ENCODE results near the gene LRCH2. TPM values are rescaled to one million over a fixed set of nuclear protein-coding genes. Genes with fewer than 3 reads are reported as not detected.
"Not testable (repeated sequence)": the region's sequence is repeated elsewhere in the genome, so short reads cannot be mapped to it uniquely, and the experiment has no call there.

The LRCH2 gene
- polyA plus RNA-seq, 3 donors: 0.24 to 2.7 (median 0.94) TPM

DNA sequence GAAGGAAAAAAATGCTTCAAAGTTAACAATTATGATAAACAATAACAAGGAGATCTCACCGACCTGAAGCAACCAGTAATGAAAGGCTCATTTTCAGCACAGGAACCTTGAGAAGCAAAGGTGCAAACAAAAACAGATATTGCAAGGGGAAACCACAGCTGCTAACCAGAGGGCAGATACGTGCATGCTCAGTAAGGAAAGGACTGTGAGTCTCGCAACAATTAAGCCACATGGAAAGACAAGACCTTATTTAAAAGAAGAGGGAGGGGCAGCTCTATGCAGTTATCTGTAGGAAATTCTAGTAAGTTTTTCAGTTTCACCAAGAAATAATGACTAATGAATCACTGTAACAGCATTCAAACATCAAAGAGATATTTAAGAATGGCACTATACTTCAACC is 19.3 kb downstream of the LRCH2 start:
- WGBS, 3 donors: 32 to 58% (median 54%) methylated on average over 3 of the region's 3 CpGs

GRCh38 chrX:115214151-115214550 is 19.7 kb downstream of the LRCH2 start:
- 70 to 90% (median 84%) methylated on average over 1 of the region's 1 CpG for WGBS, 3 donors
- H3K27ac ChIP-seq (ENCODE audit: low read depth, low read length): no peak overlapping the region

More for the DNA sequence above, 19.3 kb downstream of the LRCH2 start:
- H3K27ac ChIP-seq (ENCODE audit: low read depth, low read length): no peak overlapping the region

- H3K27ac ChIP-seq (ENCODE audit: low read depth, low read length): not testable (repeated sequence)
Measured at GRCh38 chrX:115209547-115209946, 24.3 kb downstream of the LRCH2 start.

GRCh38 chrX:115204040-115204439 is 29.9 kb downstream of the LRCH2 start:
- WGBS, 3 donors: 68 to 85% (median 71%) methylated on average over 1 of the region's 1 CpG
- H3K27ac ChIP-seq (ENCODE audit: low read depth, low read length): no peak overlapping the region

DNA sequence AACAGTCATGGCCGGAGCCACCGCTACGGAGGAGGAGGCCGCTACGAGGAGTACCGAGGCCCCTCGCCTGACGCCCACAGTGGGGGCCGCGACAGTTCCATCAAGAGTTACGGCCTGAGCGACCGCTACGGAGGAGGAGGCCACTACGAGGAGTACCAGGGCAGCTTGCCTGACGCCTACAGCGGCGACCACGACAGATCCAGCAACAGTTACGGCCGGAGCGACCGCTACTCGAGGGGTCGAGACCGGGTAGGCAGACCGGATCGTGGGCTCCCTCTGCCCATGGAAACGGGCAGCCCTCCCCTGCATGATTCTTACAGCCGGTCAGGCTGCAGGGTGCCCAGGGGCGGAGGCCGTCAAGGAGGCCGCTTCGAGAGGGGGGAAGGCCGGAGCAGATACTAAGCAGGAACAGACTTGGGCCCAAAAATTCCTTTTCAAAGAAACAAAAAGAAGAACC is 41.6 kb downstream of the LRCH2 start:
- 90 to 94% (median 93%) methylated on average over 15 to 35 of the region's 35 CpGs for WGBS, 3 donors
- no peak overlapping the region for H3K27ac ChIP-seq (ENCODE audit: low read depth, low read length)

DNA sequence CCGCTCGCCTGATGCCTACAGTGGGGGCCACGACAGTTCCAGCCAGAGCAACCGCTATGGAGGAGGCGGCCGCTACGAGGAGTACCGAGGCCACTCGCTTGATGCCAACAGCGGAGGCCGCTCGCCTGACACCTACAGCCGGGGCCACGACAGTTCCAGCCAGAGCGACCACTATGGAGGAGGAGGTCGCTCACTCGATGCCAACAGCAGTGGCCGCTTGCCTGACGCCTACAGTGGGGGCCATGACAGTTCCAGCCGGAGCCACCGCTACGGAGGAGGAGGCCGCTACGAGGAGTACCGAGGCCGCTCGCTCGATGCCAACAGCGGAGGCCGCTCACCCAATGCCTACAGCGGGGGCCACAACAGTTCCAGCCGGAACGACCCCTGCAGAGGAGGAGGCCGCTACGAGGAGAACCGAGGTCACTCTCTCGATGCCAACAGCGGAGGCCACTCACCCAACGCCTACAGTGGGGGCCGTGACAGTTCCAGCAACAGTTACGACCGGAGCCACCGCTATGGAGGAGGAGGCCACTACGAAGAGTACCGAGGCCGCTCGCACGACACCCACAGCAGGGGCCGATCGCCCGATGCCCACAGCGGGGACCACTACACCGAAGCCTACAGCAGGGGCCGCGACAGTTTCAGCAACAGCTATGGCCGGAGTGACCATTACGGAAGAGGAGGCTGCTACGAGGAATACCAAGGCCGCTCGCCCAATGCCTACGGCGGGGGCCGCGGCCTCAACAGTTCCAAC is 42.2 kb downstream of the LRCH2 start:
- H3K27ac ChIP-seq (ENCODE audit: low read depth, low read length): no peak overlapping the region
- WGBS, 3 donors: 91 to 96% (median 95%) methylated on average over 23 to 64 of the region's 64 CpGs

GRCh38 chrX:115190636-115191489 is 43.0 kb downstream of the LRCH2 start:
- H3K27ac ChIP-seq (ENCODE audit: low read depth, low read length): no peak overlapping the region
- WGBS, 3 donors: 94 to 96% (median 95%) methylated on average over 49 to 64 of the region's 64 CpGs

- whole genome bisulfite sequencing, 3 donors: 94 to 98% (median 95%) methylated on average over 41 to 74 of the region's 76 CpGs
- H3K27ac ChIP-seq (ENCODE audit: low read depth, low read length): no peak overlapping the region
Measured at GRCh38 chrX:115189646-115190635, 44.0 kb downstream of the LRCH2 start.

DNA sequence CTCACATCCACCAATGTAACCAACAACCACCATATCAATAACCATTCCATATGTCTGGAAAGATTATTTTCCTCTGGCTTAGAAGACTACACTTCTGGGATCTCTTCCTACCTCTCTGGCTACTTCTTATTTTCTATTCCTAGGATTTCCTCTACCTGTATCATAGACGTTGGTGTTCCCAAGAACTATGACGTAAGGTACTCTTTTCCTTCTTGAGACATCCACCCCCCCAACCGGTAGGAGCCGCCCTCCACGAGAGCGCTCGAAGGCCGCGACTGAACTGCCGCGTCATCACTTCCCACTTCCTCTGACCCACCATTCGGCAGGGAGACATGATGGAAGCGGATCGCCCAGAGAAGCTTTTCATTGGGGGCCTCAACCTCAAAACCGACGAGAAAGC is 44.8 kb downstream of the LRCH2 start, which contains the start of gene RBMXL3:
Gene RBMXL3 (plus strand): TSS at position 301 of the 400 bp plus-strand sequence. CDS start 32 bp downstream, at position 333.
- H3K27ac ChIP-seq (ENCODE audit: low read depth, low read length): no peak within 1 kb of the TSS
- 89 to 94% (median 91%) methylated on average over 16 of the region's 16 CpGs for WGBS, 3 donors

DNA sequence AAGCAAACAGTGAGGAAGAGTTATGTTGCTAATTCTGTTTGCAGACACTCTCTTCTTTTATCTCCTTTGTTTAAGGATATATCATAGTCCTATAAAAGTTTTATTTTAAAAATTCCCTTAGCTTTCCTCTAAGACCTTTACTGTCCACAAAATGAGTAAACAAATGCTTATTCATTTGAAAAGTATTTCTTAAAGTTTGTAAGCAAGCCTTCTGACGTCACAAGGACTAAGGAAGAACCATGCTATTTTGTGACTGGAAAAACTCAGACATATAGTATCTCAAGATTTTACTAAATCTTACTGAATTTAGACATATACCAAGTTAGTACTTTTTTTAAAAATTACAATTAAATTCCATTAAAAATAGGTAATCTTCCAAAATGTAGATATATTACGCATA is 49.9 kb downstream of the LRCH2 start:
- H3K27ac ChIP-seq (ENCODE audit: low read depth, low read length): no peak overlapping the region
- 71 to 92% (median 87%) methylated on average over 2 of the region's 2 CpGs for WGBS, 3 donors

- WGBS, 3 donors: 50 to 90% (median 63%) methylated on average over 1 of the region's 1 CpG
- H3K27ac ChIP-seq (ENCODE audit: low read depth, low read length): no peak overlapping the region
Measured at GRCh38 chrX:115178473-115178872, 55.4 kb downstream of the LRCH2 start.

GRCh38 chrX:115177932-115178331 is 56.0 kb downstream of the LRCH2 start:
- WGBS, 3 donors: 84 to 93% (median 86%) methylated on average over 4 of the region's 4 CpGs
- H3K27ac ChIP-seq (ENCODE audit: low read depth, low read length): no peak overlapping the region

GRCh38 chrX:115174548-115174947 is 59.3 kb downstream of the LRCH2 start:
- no peak overlapping the region for H3K27ac ChIP-seq (ENCODE audit: low read depth, low read length)
- WGBS, 3 donors: 77 to 89% (median 77%) methylated on average over 3 of the region's 3 CpGs

DNA sequence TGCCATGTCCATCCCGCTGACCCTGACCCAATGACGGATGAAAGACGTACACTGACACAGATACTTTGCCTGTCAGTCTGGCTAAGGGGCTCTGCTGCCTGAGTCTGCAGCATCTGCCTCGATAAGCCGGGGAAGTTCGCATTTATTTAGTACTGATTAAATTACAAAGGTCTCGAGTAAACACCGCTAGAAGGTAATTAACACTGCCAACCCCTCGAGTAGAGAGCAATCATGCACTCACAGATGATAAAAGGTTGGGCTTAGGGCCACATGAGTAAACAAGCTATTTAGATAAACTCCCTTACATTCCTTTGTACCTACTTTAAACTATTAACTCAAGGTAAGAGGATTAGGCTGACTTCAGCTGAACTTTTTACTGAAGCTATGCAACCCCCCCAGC is 60.7 kb downstream of the LRCH2 start:
- no peak overlapping the region for H3K27ac ChIP-seq (ENCODE audit: low read depth, low read length)
- WGBS, 3 donors: 46 to 82% (median 62%) methylated on average over 9 of the region's 9 CpGs

DNA sequence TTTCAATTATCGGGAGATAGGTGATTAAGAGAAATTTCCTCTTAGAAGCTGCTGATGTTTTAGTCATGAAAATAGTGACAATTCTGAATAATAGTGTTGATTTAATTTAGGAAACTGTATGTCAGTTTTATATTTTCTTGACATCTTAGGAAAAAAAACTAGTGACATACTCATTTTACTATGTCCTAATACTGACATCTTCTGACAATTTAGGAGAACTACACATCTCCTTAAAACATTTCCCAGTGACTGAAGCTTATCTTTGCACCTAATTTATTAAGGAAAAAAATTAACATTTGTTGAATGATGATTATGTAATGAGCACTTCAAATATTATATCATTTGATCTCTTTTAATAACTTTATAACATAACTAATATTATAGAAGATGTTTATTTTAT is 86.7 kb downstream of the LRCH2 start:
- WGBS, 3 donors: 69 to 78% (median 77%) methylated on average over 1 of the region's 1 CpG
- no peak overlapping the region for H3K27ac ChIP-seq (ENCODE audit: low read depth, low read length)

DNA sequence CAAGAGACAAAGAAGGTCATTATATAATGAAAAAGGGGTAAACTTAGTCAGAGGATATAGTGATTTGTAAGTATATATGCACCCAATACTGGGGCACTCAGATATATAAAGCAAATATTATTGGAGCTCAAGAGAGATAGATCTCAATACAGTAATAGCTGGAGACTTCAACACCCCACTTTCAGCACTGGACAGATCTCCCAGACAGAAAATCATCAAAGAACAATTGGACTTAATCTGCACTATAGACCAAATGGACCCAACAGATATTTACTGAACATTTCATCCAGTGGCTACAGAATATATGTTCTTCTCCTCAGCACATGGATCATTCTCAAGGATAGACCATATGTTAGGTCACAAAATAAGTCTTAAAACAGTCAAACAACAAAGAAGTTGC is 91.8 kb downstream of the LRCH2 start:
- no peak overlapping the region for H3K27ac ChIP-seq (ENCODE audit: low read depth, low read length)

- 47 to 86% (median 53%) methylated on average over 4 to 5 of the region's 5 CpGs for WGBS, 3 donors
- H3K27ac ChIP-seq (ENCODE audit: low read depth, low read length): no peak overlapping the region
Measured at GRCh38 chrX:115138040-115138439, 95.9 kb downstream of the LRCH2 start.

- 54 to 58% (median 56%) methylated on average over 3 of the region's 3 CpGs for WGBS, 3 donors
- H3K27ac ChIP-seq (ENCODE audit: low read depth, low read length): no peak overlapping the region
Measured at GRCh38 chrX:115134382-115134781, 99.5 kb downstream of the LRCH2 start.

Measured in adipose tissue (tissue), 3 donors.